ENCODE data around the gene CARS1. TPM values are rescaled to one million over a fixed set of nuclear protein-coding genes. Genes with fewer than 3 reads are reported as not detected.

Gene CARS1
- total RNA-seq, 4 donors from 2014 or later = 38.1 to 66.5 (median 40.9) TPM

DNA sequence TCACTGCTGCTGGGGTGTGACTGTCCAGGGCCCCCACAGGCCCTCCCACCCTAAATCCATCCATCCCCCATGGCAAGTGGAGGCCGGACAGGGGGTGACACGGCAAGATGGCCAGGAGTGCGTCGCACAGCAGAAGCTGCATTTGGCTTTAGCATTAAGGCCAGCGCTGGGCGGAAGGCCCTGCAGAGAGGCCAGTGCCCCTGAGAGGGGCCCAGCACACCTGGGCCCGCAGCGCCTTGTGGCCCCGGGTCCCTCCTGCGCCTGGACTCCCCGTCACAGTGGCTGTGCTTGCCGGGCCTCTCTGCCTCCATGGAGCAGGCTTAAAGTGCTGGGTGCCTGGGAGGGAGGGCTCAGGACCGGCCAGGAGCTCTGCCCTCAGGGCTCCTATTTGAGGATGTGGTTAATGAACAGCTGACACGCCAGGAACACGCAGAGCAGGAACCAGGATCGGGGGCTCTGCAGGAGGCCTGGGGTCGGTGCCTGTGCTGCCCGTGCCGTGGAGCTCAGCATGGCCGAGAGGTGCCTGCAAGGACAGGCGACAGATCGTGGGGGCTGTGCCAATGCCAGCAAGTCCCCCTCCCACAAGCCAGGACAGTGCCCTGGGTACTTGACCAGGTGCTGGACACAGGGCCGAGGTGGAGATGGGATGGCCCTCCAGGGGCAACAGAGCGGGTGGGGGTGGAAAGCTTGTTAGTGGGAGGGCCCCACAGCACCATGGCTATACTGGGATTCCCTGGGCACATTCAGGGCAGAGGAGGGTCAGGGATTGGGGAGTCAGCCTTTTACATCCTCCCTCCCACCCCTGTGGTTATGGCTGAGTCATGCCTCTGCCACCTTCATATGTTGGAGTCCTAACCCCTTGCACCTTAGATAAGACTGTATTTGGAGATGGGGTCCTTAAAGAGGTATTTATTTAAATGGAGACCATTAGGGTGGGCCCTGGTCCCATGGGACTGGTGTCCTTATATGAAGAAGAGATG is 30.9 kb upstream of the CARS1 start:
- Histone ChIP-seq H3K27ac (no peak overlapping the region), H3K4me3 (no peak overlapping the region), H3K9me3 (no peaks in the 10 kb centered on the region), H3K27me3 (no peaks in the 10 kb centered on the region), H3K36me3 (peaks cover 42% of the 10 kb centered on the region), H3K4me1 (peaks cover 3% of the 10 kb centered on the region)
- DNase-seq (ENCODE audit: low spot score in 2 of 2) = no peak
- TF ChIP-seq POLR2A (IDR thresholded peaks at IDR 0.05) (no peak), POLR2AphosphoS5 (IDR thresholded peaks at IDR 0.05) (no peak), EP300 (IDR thresholded peaks at IDR 0.05) (no peak)
- TF ChIP-seq, protein P1, sequence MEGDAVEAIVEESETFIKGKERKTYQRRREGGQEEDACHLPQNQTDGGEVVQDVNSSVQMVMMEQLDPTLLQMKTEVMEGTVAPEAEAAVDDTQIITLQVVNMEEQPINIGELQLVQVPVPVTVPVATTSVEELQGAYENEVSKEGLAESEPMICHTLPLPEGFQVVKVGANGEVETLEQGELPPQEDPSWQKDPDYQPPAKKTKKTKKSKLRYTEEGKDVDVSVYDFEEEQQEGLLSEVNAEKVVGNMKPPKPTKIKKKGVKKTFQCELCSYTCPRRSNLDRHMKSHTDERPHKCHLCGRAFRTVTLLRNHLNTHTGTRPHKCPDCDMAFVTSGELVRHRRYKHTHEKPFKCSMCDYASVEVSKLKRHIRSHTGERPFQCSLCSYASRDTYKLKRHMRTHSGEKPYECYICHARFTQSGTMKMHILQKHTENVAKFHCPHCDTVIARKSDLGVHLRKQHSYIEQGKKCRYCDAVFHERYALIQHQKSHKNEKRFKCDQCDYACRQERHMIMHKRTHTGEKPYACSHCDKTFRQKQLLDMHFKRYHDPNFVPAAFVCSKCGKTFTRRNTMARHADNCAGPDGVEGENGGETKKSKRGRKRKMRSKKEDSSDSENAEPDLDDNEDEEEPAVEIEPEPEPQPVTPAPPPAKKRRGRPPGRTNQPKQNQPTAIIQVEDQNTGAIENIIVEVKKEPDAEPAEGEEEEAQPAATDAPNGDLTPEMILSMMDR (IDR thresholded peaks at IDR 0.05) = no peak
- 71% methylated on average over 8 of the region's 24 CpGs for WGBS

DNA sequence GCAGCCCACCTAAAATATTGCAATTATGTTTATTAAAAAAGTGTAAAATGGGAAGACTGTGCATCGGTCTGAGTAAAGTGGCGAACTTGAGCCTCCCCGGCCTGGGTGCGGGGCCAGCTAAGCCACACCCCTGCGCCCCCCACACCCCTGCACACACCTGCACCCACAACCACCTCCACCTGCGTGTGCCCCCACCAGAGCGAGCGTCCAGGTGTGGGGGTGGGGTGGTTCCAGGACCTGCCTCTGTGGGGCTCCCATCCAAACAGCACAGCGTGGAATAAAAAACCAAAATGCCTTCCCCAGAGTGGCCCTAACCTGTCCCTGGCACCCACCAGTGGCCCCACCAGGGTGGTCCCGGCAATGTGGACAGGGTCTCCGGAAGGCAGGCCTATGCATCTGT is 30.1 kb upstream of the CARS1 start:
- 95% methylated on average over 9 of the region's 11 CpGs for WGBS
- H3K36me3 ChIP-seq = peaks cover 37% of the 10 kb centered on the region
- H3K4me1 ChIP-seq = peaks cover 3% of the 10 kb centered on the region
- H3K4me3 ChIP-seq = no peak overlapping the region
- no peak for TF ChIP-seq EP300 (IDR thresholded peaks at IDR 0.05)
- no peak for TF ChIP-seq POLR2A (IDR thresholded peaks at IDR 0.05)
- TF ChIP-seq POLR2AphosphoS5 (IDR thresholded peaks at IDR 0.05) = no peak
- TF ChIP-seq, protein P1 (IDR thresholded peaks at IDR 0.05) = no peak
- no peaks in the 10 kb centered on the region for H3K9me3 ChIP-seq
- H3K27me3 ChIP-seq = no peaks in the 10 kb centered on the region
- no peak for DNase-seq (ENCODE audit: low spot score in 2 of 2)
- no peak overlapping the region for H3K27ac ChIP-seq

DNA sequence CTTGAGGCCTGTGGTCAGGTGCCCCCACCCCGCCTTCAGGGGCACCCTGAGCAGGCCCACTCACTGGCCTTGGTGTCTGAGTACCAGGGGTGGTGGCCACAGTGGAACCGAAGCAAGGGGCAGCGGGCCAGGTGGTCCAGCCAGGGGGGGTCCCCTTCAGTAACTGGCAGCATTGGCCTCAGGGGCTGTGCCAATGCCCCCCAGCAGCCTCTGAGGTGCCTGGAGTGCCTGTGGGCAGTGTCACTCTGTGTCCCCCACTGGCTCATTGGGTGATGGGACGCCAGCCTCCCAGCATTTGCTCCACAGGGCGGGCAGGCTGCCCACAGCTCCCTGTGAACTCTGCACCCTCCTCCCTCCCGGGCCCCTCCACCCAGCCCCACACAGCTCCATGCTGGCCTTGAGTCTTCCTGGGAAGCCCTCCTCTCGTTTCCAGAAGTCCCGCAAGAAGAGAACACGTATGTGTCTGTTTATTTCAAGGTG is 29.5 kb upstream of the CARS1 start:
- no peak for DNase-seq (ENCODE audit: low spot score in 2 of 2)
- 41% methylated on average over 6 of the region's 9 CpGs for WGBS
- no peak overlapping the region for H3K4me3 ChIP-seq

DNA sequence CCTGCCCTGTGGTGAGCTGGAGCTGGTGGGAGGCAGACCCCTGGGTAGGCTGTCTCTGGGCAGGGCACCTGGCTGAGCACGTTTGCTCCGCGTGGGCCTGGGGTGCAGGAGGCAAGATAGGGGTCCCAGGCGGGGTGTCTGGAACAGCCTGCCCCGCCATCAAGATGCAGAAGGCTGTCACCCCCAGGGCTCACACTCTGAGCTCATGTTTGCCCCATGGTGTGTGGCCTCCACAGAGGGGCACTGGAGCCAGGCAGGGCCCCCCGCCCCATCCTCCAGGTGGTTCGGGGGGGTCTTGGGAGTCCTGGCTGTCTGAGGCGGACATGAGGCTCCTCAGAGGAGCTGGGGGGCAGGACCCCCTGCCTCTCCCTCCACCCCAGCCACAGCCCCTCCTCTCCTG is 28.9 kb upstream of the CARS1 start:
- Histone ChIP-seq H3K4me1 (no peaks in the 10 kb centered on the region), H3K27me3 (no peaks in the 10 kb centered on the region), H3K9me3 (no peaks in the 10 kb centered on the region), H3K36me3 (peaks cover 35% of the 10 kb centered on the region), H3K27ac (no peak overlapping the region), H3K4me3 (no peak overlapping the region)
- 54% methylated on average over 4 of the region's 8 CpGs for WGBS
- TF ChIP-seq POLR2A (IDR thresholded peaks at IDR 0.05) = no peak
- no peak for TF ChIP-seq EP300 (IDR thresholded peaks at IDR 0.05)
- TF ChIP-seq POLR2AphosphoS5 (IDR thresholded peaks at IDR 0.05) = no peak
- TF ChIP-seq, protein P1 (IDR thresholded peaks at IDR 0.05) = no peak
- DNase-seq (ENCODE audit: low spot score in 2 of 2) = no peak

More for the DNA sequence above, 29.5 kb upstream of the CARS1 start:
- H3K27me3 ChIP-seq = no peaks in the 10 kb centered on the region
- no peak overlapping the region for H3K27ac ChIP-seq
- H3K9me3 ChIP-seq = no peaks in the 10 kb centered on the region
- H3K4me1 ChIP-seq = no peaks in the 10 kb centered on the region
- H3K36me3 ChIP-seq = peaks cover 37% of the 10 kb centered on the region
- TF ChIP-seq, protein P1 (IDR thresholded peaks at IDR 0.05) = no peak
- TF ChIP-seq POLR2AphosphoS5 (IDR thresholded peaks at IDR 0.05) (no peak), EP300 (IDR thresholded peaks at IDR 0.05) (no peak)

DNA sequence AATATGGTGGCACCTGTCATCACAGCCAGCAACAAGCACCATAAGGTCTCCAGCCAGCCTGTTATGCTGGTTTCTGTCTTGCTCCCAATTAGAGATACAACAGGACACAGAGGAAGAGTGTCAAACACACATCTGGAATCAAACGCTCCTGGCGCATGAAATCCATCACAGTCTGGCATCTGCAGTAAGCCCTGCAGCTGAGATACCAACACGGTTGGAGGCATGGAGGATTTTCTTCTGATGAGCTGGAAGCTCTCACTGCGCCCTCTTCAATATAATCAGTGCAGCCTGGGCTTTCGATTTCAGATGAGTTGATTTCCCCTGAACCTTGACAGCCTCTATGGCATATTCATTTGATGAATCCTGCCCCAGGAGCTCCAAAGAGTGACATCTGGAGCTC is 27.8 kb upstream of the CARS1 start:
- Histone ChIP-seq H3K36me3 (peaks cover 24% of the 10 kb centered on the region), H3K4me1 (no peaks in the 10 kb centered on the region), H3K9me3 (no peaks in the 10 kb centered on the region), H3K27ac (no peak overlapping the region), H3K27me3 (no peaks in the 10 kb centered on the region), H3K4me3 (no peak overlapping the region)
- TF ChIP-seq EP300 (IDR thresholded peaks at IDR 0.05) = no peak
- TF ChIP-seq POLR2A (IDR thresholded peaks at IDR 0.05) = no peak
- no peak for TF ChIP-seq POLR2AphosphoS5 (IDR thresholded peaks at IDR 0.05)
- TF ChIP-seq, protein P1 (IDR thresholded peaks at IDR 0.05) = no peak
- no peak for DNase-seq (ENCODE audit: low spot score in 2 of 2)
- WGBS = 42% methylated on average over 5 of the region's 5 CpGs

Measured in suprapubic skin (tissue), 4 donors.